Activated T-cell treated with anti-CD3 and anti-CD28 coated beads for 24 hours (primary cell): Measurements from ENCODE around the gene SPATA33.
"Not testable (repeated sequence)": the region's sequence is repeated elsewhere in the genome, so short reads cannot be mapped to it uniquely, and the experiment has no call there.

Experiments
- DNase-seq: peaks from one replicate; pipeline ENCODE4 v3.0.0-alpha.2; 2020; ENCODE audit warnings: low read depth

The SPATA33 gene

GRCh38 chr16:89693931-89694783 lies 36.5 kb downstream of the SPATA33 start:
- DNase-seq: no peak

GRCh38 chr16:89694784-89695085 lies 37.1 kb downstream of the SPATA33 start:
- not testable (repeated sequence) for DNase-seq

GRCh38 chr16:89695086-89695874 lies 37.6 kb downstream of the SPATA33 start:
- no peak for DNase-seq

GRCh38 chr16:89695875-89696669 lies 38.4 kb downstream of the SPATA33 start:
- DNase-seq: no peak

- DNase-seq: no peak
Observed at GRCh38 chr16:89696670-89697128, 39.1 kb downstream of the SPATA33 start.

DNA sequence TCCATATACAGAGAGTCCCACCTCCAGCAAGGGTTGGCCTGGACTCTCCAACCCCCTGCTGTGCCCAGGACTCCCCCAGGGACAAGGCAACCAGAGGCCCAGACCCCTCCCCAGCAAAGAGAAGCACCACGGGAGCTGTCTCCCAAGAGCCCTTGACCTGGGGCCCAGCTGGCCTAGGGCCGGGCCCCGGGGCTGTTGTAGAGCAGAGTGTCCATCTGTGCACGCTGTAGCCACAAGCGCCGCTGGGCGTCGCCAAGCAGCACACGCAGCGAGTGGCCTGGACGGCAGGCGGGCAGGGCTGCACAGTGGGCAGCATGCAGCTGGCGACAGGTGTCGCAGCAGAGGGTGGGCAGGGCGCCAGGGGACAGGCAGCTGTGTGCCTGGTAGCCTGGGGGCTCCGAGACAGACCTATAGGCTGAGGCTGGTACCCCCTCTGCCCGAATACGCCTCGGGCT lies 39.6 kb downstream of the SPATA33 start:
- no peak for DNase-seq

- no peak for DNase-seq
Observed at GRCh38 chr16:89697616-89698331, 40.1 kb downstream of the SPATA33 start.

GRCh38 chr16:89698717-89699116 lies 41.1 kb downstream of the SPATA33 start:
- not testable (repeated sequence) for DNase-seq

DNA sequence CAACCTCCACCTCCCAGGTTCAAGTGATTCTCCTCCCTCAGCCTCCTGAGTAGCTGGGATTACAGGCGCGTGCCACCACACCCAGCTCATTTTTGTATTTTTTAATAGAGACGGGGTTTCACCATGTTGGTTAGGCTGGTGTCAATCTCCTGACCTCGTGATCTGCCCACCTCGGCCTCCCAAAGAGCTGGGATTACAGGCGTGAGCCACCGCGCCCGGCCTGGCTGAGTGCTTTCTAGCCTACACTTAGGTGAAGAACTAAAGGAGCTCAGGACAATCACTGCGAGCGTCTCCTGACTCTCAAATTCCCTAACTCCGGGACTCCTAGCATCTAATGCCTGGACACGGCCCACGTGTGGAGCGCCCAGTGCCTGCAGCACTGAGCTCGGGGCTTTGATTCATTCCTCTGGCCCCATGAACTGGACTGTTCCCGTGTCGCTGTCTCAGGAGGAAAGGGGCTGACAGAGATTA lies 42.0 kb downstream of the SPATA33 start:
- not testable (repeated sequence) for DNase-seq

GRCh38 chr16:89700100-89700648 lies 42.5 kb downstream of the SPATA33 start:
- DNase-seq: peak; percentile 95

DNA sequence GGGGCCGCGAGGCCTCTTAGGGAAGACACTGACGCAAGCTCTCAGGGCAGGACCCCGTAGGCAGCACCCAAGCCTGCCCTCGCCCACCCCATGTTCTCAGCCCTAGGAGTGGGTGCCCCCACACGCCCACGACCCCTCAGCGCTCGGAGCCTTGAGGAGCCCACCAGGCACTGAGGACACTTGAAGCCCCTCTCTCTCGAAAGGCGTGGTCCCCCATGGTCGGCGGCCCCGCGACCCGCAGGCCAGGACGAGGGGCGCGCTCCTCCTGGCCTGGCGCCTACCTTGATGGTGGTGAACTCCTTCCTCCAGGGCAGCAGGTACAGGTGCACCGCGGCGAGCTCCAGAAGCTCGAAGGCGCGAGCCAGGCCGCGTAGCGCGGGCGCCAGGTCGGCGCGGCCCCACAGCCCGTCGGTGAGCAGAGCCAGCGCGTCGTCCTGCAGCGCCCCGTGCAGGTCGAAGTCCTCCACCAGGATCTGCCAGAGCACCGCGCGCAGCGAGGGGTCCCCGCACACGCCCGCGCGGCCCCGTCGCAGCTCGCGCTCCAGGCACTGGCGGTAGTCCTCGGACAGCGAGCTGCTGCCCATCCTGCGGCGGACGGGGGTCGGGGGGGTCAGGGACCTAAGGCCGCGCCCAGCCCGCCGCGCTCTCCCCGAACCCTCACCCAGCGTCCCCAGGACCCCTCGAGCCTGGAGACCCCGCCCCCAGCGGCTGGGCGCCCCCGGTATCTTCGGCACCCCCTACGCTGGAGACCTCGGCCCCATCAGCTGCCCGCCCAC lies 43.2 kb downstream of the SPATA33 start:
- no peak for DNase-seq

DNA sequence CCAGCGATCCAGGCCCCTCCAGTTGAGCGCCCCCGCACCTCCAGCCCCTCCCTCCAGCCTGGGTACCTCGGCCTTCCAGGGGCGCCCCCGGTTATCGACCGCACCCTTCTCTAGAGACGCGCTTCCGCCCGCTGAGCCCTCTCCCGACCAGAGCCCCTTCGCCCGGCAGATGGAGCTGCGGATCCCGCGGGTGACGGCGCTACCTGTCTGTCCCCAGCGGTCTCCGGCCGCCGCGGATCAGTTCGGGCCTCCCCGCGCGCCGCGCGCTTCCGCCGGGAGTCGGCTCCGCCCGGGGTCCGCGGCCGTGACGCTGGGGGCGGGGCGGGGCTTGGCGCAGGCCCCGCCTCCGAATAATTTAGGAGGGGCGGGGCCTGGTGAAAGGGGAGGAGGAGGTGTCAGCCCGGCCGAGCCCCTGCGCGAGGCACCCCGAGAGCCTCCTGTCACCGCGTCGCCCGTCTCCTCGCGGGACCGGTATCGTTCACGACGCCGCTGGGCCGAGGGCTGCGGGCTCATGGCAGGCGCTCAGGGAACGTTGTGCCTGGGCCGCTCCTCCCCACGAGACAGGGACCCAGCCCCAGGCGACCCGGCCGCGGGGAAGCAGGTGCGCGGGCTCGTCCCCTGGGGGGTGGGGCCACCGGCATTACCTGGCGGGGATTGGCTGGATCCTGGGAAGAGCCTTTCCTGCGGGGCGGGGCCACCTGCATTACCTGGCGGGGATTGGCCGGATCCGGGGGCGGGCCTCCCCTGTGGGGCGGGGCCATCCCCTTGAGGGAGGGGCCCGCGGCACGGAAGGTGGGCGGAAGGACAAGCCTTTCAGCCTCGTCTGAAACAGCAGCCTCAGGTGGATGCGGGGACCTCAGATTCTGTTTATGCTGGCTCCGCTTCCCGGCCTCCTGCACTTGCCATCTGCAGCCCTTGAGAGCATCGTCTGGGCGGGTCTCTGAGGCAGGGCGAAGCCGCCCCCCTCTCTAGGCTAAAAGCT lies 44.1 kb downstream of the SPATA33 start, which contains the start of gene SPATA2L:
Gene SPATA2L, minus strand, starts transcription at position 281 of the 982 bp plus-strand sequence. CDS start 473 bp downstream, outside the sequence.
- DNase-seq: peak; percentile 96

GRCh38 chr16:89704281-89704680 lies 46.6 kb downstream of the SPATA33 start:
- DNase-seq: no peak

GRCh38 chr16:89705006-89705405 lies 47.4 kb downstream of the SPATA33 start:
- no peak for DNase-seq

DNA sequence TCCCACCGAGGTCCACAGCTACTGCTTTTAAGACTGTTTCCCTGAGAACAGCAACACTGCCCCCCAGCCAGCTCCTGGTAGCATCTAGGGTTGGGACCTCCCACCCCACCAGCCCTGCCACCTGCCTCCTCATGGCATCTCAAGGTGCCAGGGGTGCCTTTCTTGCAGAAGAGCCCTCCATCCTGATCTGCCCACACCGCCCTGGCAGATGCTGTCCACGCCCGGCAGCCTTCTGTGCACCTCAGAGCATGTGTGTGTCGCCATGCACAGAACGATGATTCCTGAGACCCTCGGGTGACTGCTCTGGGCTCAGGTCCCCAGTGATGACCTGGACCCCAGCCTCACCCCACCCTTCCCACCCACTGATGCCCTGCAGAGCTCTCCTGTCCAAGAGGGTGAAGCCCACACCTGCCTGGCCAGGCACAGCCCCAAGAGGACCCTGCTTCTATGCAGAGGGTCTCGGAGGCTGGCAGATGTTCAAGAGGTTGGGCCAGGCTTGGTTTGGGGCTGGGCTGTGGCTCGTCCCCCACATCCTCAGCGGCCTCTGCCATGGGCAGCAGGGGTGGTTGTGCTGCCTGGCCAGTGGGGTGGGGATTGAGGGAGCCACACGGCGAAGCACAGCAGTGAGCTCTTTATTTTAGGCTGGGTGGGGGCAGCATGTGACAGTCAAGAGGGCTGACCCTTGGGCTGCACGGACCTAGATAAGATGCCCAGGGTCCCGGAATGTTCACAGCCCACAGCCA lies 49.1 kb downstream of the SPATA33 start:
- DNase-seq: no peak

DNA sequence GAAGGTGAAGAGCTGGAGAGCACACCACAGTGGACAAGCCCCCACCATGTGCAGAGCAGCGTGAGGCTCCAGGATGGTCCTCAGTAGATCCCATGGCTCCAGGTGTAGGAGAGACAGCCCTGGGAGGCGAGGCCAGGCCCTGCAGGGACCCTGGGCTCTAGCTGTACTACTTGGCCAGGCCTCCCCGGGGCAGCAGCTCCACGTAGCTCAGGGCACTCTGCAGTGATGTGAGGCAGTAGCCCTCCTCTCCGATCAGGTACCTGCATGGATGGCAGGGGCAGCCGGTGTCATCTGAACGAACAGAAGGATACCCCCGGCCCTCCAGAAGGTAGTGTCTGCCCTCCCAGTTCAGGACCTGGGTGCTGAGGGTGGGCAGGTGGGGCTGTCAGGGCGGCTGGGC lies 50.1 kb downstream of the SPATA33 start:
- no peak for DNase-seq

- no peak for DNase-seq
Observed at GRCh38 chr16:89708481-89708931, 50.9 kb downstream of the SPATA33 start.

DNA sequence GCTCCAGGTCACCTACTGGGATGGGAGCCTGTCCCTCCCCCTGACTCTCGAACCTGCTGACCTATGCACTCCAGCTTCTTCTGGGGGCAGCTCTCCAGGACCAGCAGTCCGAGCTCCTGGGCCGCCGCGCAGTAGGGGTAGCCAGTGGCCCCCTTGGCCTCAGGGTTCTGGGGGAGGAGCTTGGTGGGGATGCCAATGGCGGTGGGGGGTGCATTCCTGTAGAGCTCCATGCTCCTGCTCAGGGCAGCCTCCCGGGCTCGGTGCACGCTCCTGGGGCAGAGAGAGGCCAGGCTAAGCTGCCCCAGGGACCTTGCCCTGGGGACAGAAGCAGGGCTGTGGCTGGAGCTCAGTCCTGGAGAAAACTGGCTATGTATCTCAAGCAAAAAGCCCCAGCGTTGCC lies 51.5 kb downstream of the SPATA33 start:
- DNase-seq: no peak
